HCT116 (cell line): Measurements from ENCODE around the gene AMOTL1.

ENCODE experiments used
- ATF3 ChIP-seq: IDR thresholded peaks from 2 replicates; pipeline ENCODE4 v1.6.1; 2012
- CTCF ChIP-seq, 3 experiments: fragments of 200-600 bp in 1 of 3; sonication (generic) in 1 of 3; IDR thresholded peaks in 2 of 3; conservative IDR thresholded peaks in 1 of 3; 2 replicates each; pipeline ENCODE4 v1.5.1; 2012 to 2017; ENCODE audit warnings: low read depth in 2 of 3, low read length in 2 of 3, antibody characterized with exemption in 1 of 3, borderline replicate concordance in 1 of 3, control low read depth in 1 of 3, mild to moderate bottlenecking in 1 of 3, mixed read lengths in 1 of 3, mixed run types in 1 of 3, moderate library complexity in 1 of 3; ENCODE audit not compliant: insufficient read depth in 1 of 3
- EGR1 ChIP-seq: IDR thresholded peaks from 2 replicates; pipeline ENCODE4 v1.6.1; 2012; ENCODE audit warnings: low read depth
- EZH2 ChIP-seq: fragments of 200-600 bp; sonication (generic); IDR thresholded peaks from 2 replicates; pipeline ENCODE4 v1.6.1; 2017; ENCODE audit warnings: antibody characterized with exemption, mixed run types
- JUND ChIP-seq: IDR thresholded peaks from 2 replicates; pipeline ENCODE4 v1.6.1; 2012
- POLR2A ChIP-seq: IDR thresholded peaks from 2 replicates; pipeline ENCODE4 v1.7.0; 2011; ENCODE audit warnings: borderline replicate concordance; ENCODE audit not compliant: insufficient read depth, insufficient read length; ENCODE audit errors: extremely low read depth
- RAD21 ChIP-seq: IDR thresholded peaks from 2 replicates; pipeline ENCODE4 v1.6.1; 2012; ENCODE audit warnings: low read depth, mild to moderate bottlenecking
- YY1 ChIP-seq: IDR thresholded peaks from 2 replicates; pipeline ENCODE4 v1.6.1; 2011; ENCODE audit warnings: low read length, low read depth, moderate library complexity, mild to moderate bottlenecking; ENCODE audit not compliant: insufficient replicate concordance; ENCODE audit errors: extremely low read depth
- ZNF274 ChIP-seq: fragments of 200-500 bp; sonication (Bioruptor generic); IDR thresholded peaks from 2 replicates; pipeline ENCODE4 v1.6.1; 2014; ENCODE audit warnings: mild to moderate bottlenecking, low read depth, low read length, inconsistent platforms

- TF ChIP-seq EGR1 (no peak), CTCF (IDR thresholded peaks at IDR 0.05 in 2 of 3, conservative IDR thresholded peaks at IDR 0.05 in 1 of 3; ENCODE audit: borderline replicate concordance in 1 of 3, insufficient read depth in 1 of 3, low read depth in 2 of 3, low read length in 2 of 3) (no peak), POLR2A (no peak), EZH2 (no peak), YY1 (no peak), ATF3 (no peak), RAD21 (no peak), JUND (no peak), ZNF274 (no peak)
Measured at GRCh38 chr11:94793822-94794221, 25.7 kb downstream of the AMOTL1 start.
